ENCODE data around the gene ARL8A.
A peak's percentile ranks its signal among the peaks of the same experiment; 100 is the strongest.
"Not testable (repeated sequence)": the region's sequence is repeated elsewhere in the genome, so short reads cannot be mapped to it uniquely, and the experiment has no call there.

The ARL8A gene

DNA sequence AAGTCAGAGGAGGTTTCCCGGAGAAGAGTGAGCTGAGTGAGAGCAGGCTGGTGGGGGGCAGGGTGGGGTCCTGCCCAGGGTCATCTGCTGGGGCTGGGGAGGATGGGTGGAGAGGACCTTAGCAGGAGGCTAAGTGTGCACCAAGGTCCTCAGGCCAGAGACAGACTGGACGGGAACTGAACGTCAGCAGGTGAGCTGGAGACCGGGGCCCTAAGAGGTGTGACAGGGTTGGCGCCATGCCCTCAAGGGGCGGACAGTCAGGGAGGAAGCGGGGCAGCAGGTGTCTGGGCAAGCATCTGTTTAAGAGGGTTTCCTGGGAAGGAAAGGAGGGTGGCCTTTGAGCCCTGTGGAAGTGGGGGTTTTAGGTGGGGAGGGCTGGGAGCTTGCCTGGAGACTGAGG, 29.5 kb upstream of the ARL8A start:
- no peak for DNase-seq

DNA sequence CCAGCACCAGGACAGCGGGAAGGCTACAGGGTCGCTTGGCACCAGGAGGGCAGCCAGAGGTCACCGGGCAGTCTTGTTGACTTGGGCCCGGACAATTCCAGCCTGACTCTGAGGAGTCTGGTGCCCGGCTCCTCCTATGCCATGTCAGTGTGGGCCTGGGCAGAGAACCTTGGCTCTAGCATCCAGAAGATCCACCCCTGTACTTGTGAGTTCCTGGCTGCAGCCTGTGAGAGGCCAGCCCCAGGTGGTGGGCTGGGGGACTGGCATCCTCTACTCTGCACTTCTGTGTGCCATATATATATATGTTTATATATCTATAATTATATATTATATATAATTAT, 27.4 kb upstream of the ARL8A start:
- DNase-seq, result no peak

DNA sequence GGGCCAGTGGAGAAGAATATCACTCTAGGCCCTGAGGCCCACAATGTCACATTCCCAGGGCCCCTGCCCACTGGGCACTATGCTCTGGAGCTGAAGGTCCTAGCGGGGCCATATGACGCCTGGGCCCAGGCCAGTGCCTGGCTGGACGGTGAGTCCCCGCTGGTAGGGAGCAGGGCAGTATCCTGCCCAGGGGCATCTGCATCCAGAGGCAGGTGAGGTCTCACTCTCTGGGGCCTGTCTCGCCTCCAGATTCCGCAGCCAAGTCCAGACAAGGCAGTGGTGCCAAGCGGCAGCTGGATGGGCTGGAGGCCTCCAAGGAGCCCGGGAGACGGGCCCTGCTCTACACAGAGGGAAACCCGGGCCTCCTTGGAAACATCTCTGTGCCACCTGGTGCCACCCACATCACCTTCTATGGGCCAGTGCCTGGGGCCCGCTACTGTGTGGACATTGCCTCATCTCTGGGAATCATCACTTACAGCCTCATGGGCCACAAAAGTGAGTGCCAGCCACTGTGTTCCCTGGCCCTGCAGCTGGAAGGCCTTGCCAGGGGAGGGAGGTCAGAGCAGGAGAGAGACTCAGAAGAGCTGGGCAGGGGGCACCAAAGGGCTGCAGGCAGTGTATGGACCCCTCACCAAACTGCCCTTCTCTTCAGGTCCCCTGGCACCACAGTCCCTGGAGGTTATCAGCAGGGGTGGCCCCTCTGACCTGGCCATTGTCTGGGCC, 26.9 kb upstream of the ARL8A start:
- DNase-seq, result no peak

DNA sequence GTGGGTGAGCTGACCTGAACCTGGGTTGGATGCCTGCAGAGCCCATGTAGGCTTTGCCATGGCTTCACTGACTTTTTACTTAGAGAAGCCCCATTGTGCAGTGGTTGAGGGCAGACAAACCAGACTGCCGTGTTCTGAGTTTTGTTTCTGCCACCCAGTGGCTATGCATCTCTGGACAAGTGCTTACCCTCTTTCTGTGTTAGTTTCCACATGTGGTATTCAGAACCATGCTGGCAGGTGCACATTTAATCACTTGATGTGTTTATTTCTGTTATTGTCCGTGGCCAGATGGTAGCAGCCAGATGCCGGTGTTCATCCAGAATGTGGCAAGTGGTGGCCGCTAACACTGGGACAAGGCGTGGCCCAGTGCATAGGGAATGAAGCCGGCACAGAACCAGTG, 26.2 kb upstream of the ARL8A start:
- no peak for DNase-seq

DNA sequence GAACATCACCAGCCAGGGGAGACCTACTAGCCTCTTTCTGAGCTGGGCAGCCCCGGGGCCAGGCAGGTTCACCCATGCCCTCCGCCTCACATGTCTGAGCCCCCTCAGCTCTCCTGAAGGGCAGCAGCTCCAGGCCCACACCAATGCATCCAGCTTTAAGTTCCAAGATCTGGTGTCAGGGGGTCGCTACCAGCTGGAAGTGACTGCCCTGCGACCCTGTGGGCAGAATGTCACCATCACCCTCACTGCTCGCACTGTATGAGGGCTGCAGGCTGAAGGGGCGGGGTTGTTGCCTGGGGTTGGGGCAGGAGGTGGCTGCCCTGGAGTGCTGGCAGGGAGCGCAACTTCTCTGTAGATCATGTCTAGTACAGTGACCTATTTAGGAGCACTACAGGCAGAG, 24.3 kb upstream of the ARL8A start:
- DNase-seq, result no peak

DNA sequence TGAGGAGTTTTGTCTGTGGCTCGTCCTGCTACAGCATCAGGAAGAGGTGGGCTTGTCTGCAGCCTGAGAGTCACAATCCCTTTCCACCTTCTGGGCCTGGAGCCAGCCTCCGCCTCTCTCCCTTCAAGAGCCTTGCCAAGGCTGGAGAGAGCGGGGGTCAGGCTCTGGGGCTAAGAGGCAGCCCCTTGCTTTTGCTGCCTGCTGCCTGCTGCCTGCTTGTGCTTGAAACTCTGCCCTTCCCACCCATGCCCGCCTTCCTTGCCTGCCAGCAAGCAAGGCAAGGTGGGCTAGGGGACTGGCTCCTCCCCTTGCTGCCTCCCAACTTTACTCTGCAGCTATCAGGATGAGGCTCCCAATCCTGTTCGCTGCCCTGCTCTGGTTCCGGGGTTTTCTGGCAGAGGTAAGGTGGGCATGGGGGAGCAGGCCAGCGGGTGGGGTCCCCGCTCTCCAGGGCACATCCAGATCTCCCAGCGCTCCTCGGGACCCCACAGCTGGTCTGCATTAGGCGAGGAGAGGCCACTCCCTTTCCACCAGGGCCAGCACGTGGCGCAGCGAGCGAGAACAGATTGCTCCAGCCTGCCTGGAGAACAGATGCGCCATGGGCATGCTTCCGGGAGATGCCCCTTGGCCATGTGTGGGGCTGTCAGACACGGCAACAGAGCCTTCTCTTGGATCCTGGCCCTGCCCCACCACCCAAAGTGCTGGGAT, 23.3 kb upstream of the ARL8A start:
- DNase-seq, result no peak

DNA sequence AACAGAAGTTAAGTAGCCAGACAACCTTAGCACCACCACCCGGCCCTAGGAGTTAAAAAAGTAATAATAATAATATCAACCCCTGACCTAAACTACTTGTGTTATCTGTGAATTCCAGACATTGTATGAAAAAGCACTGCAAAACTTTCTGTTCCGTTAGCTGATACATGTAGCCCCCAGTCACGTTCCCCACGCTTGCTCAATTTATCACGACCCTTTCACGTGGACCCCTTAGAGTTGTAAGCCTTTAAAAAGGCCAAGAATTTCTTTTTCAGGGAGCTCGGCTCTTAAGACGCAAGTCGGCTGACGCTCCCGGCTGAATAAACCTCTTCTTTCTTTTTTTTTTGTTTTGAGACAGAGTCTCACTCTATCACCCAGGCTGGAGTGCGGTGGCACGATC, 22.5 kb upstream of the ARL8A start:
- not testable (repeated sequence) for DNase-seq

DNA sequence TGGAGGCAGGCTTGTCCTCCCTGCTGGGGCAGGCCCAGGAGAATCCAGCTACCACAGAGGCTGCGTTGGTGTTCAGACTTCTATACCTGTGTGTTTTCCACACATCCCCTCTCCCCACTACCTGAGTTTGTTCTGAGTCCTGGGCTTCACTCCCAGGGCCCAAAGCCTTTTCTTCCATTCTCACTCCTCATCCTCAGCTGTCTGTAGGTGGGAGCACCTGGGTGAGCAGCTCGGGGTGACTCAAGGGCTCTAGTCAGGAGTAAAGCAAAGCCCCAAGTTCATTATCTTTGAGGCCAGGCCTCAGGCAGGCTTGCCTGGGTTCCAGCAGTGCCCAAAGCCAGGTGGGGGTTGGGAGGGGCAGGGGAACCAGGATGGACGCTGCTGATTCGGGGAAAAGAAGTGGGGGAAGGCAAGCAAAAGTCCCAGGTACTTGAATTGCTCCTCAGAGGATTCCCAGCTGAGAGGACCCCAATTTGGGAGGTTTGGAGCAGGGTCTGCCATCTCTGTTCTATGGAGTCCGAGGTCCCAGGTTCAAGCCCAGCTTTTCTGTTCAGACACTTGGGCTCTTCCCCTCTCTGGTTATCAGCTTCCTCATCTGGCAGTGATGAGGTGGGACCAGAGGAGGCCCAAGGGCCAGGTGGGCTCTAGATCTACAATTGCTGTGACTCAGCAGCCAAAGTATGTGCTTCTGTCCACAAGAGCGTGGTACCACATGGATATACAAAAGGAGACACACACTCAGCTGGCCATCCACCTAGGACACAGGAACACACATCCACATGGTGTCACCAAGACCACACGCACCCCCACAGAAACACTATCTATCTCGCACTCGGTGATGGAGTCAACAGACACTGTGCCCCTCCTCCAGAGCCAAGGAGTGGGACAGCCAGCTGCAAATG, 21.7 kb upstream of the ARL8A start:
- no peak for DNase-seq

DNA sequence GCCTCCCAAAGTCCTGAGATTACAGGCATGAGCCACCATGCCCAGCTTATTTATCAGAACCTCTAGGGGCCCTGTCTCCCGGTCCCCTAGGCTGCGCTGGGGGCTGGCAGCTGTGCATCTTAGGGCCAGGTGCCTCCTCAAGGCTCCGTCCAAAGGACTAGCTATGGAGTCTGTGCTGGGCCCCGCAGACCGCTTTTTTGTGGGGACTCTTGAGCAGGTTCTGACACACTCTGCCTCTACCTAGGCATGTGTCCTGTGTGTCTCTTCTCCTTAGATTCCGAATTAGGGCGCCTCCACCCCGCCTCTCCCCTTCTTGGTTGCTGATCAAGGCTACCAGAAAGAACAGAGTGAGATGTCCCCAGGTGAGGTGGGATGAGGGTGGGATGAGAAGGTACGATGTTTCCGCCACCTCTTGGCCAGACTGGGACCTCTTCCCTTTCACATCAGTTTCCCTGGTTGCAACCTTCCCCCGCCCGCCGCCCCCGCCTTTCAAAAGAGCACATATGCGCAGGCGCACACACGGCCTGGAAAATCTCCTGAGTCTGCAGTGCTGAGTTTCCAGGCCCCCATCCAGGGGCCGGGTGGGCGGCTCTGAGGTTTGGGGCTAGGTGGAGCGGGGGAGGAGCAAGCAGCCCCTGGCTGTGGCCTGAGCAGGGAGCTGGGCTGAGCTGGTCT, 20.9 kb upstream of the ARL8A start:
- no peak for DNase-seq

DNA sequence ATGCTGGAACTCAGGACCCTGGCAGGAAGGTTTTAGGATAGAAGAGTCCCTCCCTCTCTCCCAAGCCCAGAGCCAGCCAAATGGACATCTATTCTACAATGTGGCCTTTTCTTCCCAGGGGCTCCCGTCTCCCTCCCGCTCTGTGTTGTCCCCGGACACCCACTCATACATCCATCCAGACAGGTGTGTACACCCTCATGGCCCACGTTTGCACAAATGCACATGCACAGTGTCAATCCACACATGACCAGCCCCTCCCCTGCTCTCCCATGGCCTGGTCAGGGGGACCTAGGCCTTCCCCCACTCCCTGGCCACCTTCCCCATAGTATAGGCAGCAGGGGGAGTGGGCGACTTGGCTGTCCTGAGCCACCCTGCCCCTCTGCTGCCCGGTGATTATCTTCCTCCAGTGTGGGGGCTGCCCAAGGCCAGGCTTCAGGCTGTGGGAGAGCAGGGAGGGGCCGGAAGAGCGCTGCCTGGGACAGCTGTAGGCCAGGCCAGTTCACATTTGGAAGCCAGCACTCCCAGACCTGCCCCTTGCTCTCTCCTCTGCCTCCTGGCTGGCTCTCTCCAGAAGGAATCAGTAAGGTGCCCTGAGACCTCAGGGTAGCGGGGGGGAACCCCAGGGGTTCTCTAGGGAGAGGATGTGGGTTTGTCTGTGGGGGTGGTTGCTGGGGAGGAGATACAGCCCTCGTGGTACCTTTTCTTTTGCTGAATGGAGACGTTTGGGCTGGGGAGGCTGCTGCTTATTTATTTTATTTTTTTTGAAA, 19.9 kb upstream of the ARL8A start:
- peak in 3 of 4 experiments; percentile 26 to 55 (median 34) for DNase-seq

DNA sequence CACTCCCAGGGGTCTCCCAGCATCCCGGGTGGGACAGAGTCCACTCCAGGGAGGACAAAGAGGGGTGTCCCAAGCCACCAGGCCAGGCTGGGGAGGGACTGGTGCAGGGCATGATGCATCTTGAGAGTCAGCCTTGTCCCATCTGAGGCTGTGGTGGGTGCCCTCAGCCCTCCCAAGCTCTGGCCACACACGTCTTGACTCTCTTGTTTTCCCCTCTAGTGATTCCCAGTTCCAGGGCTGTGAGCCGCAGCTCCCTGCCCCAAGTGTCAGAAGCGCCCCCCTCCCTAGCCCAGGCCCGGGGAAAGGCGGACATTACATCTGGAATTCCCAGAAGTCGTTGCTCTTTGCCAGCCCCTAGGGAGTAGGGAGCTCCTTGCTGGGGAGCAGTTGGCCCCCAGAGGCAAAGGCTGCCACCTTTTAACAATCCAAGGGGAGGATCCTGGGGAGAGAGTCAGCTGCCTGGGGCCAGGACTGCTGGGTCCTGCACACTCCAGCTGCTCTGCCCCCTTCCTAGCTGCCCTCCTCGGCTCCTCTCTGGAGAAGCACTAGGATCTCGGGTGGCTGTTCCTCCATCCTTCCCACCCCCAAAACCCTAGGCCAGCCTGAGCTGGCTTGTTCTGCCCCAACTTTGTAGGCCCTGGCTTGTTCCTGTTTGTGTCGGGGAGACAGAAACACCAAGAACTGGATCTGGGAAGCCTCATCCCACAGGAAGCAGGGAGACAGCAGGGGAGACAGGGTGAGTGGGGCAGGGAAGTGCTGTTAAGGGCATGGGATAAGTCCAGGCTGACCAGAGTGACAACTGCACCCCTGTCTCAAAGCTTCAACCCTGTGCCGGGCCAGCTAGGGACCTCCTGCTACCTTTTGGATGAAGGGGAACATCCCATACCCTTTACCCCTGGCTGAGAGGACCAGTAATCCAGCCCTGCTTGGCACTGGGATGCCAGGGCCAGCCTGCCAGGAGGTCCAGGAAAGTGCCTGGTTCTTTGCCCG, 19.0 kb upstream of the ARL8A start:
- no peak for DNase-seq

DNA sequence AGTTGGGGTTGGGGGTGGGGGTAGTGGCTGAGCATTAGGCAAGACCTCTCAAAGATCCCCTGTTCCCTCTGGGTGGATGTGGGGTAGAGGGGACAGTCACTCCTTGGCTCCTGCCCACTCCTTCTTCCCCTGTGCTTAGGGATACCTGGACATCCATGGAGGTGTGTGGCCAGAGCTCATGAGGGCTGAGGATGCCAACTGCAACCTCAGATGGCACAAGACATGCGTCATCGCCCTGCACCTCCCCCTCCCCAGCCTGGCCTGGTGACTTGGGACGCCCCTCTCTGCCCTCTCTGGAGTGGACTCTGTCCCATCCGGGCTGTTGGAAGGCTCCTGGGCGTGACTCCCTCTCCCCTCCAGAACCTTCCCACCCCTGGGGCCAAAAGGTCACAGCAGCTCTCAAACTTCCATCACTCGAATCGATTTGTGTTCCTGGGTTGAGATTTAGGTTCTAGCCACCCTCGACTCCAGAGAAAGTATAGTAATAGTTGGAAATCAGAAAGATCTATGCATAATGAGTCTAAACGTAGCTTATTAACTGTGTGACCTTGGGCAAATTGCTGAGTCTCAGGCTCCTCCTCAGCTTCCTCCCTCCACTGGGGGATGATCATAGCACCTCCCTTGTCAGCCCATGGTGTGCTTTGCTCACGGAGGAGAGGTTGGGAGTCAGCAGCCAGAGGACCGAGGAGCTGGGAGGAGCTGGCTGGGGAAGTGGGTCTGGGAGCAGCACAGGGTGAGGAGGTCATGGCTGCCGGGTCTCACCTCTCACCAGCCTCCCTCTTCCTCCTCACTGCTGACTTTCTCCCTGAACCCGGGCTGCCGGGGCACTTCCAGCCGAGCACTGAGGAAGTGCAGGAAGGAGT, 18.1 kb upstream of the ARL8A start:
- DNase-seq, result peak; percentile 67 to 86 (median 82)

DNA sequence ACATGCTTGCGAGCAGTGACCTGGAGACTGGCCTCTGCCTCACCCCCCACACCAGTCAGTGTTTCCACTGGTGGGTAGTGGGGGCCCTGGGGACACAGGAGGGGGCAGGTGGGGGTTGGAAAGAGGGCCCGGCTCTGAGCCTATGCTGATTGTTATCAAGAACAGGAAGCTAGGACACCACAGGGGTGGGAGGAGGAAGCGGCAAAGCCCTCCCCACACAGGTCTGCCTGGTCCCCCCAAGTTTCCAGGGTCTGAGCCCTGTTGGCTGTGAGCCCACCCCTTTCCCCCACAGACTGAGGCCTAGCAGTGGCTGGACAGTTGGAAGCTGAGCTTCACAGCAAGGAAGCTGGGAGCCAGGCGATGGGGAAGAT, 17.5 kb upstream of the ARL8A start:
- peak; percentile 26 to 55 (median 46) for DNase-seq

DNA sequence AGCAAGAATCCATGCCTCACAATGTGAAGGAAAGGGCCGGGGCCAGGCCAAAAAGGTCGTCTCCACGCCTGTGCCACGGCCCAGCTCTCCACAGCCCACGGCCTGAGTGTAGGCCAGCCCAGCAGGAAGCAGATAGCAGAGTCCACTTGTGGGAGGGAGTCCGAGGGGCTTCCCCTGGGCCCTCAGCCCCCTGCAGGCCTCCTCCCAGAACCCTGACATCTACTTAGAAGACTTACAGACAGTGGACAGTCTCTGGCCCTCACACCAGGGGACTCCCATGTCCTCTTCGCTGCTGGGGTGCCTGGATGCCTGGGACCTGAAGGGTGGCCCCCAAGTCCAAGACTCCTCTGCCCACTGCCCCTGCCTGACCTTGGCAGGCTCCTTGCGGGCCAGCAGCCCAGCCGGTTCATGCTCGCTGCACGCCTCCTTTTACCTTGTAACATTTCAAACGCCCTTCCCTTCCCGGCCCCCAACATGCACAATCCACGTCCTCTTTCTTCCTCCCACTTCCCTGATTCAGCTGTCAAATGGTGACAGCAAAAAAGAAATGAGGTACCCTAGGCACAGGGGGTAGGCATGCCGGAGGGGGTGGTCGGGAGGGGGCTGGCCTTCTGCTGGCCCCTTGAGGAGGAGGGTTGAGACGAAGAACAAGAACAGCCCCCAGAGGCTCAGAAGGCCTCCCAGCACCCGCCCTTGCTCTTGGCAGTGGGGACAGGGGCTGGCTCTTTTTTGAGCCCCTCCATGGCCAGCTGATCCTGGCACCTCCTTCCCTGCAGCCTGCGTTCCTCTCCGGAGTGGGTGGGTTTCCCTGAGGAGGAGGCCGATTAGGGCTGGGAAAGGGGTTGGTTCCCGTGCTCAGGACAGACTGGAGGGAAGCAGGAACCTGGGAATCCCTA, 16.9 kb upstream of the ARL8A start:
- DNase-seq, result peak; percentile 40 to 71 (median 60)

DNA sequence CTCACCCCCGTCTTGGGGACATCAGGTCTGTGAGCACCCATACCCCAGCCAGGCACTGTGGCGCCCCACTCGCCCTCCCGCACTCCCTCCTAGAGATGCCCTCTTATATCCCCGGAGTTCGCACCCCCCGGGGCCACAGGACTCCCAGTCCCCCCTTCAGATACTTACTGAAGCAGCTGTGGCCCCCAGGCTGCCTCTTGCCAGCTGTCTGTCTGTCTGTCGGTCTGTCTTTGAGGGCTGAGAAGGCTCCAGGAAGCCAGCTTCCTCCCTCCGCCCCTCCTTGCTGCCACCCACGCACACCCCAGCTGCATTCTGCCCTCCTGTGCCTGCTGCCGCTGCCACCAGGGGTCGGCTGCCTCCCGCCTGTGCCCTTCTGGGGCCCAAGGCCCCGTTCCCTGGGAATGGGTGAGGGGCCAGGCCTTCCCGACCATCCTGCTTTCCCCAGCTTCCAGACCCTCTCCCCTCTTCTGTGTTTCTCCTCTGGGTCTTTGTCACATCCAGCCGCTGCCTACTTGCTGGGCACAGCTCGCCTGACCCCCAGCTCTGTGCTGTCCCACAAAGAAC, 15.9 kb upstream of the ARL8A start, which contains the start of gene PTPN7:
Gene PTPN7 (minus strand): TSS at position 226 of the 564 bp plus-strand sequence. CDS start 1,200 bp downstream, outside the sequence.
- DNase-seq, result peak; percentile 81 to 94 (median 89)

DNA sequence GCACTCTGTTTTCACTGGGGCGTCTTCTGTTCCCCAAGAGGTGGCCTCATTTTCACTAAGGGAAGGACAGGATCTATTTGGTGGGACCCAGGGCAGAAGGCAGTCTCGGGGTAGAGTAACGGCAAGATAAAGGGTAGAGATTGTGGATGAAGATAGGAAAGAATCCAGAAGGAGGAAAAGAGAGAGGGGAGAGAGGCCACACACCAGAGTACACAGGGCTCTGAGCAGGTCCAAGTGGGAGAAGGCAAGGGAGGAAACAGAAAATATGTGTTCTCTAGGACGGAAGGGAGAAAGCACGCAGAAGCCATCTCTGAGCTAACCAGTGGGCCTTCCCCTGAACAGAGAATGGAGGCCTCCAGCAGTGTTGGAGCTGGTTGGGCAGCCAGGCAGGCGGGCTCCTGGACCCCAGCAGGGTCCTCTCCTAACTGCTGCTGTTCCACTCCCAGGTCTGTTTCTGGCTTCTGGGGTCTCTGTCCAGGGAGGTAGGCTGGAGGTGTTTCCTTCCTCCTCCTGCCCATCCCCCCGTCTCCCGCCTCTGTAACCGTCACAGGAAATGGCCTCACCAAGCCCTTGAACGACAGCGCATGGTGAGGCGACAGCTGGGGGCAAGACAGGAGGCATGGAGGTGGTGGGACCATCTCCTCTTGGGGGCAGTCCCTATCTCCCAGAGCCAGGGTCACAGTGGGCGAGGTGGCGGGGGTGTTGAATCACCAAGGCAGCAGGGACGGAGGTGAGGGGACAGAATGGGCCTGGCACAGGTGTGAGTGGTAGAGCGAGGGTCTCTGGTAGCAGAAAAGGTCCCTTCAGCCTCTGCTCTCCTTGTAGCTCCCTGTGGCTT, 15.2 kb upstream of the ARL8A start:
- DNase-seq, result peak; percentile 37 to 66 (median 54)
